HG03159 (cell line): ENCODE measurements around the gene ZNF138.
"Not testable (repeated sequence)": the region's sequence is repeated elsewhere in the genome, so short reads cannot be mapped to it uniquely, and the experiment has no call there.

ENCODE experiments used
- ATAC-seq: cut with Tn5 transposase; IDR thresholded peaks from one replicate; pipeline ENCODE4 v1.9.1; 2021; ENCODE audit warnings: mild to moderate bottlenecking, moderate library complexity; ENCODE audit not compliant: unreplicated experiment

ZNF138 gene

GRCh38 chr7:64838051-64838450 lies 43.8 kb downstream of the ZNF138 start:
- not testable (repeated sequence) for ATAC-seq

GRCh38 chr7:64838691-64839090 lies 44.5 kb downstream of the ZNF138 start:
- ATAC-seq = no peak

- ATAC-seq = no peak
Observed at GRCh38 chr7:64839910-64840309, 45.7 kb downstream of the ZNF138 start.

- ATAC-seq = no peak
Observed at GRCh38 chr7:64849250-64849923, 55.2 kb downstream of the ZNF138 start.

- no peak for ATAC-seq
Observed at GRCh38 chr7:64849924-64850499, 55.8 kb downstream of the ZNF138 start.

GRCh38 chr7:64853679-64854078 lies 59.5 kb downstream of the ZNF138 start:
- no peak for ATAC-seq

GRCh38 chr7:64854969-64855368 lies 60.7 kb downstream of the ZNF138 start:
- no peak for ATAC-seq

- ATAC-seq = no peak
Observed at GRCh38 chr7:64863021-64863420, 68.8 kb downstream of the ZNF138 start.

- ATAC-seq = not testable (repeated sequence)
Observed at GRCh38 chr7:64863530-64863929, 69.3 kb downstream of the ZNF138 start.

GRCh38 chr7:64863969-64864368 lies 69.7 kb downstream of the ZNF138 start:
- ATAC-seq = no peak

- no peak for ATAC-seq
Observed at GRCh38 chr7:64867863-64868440, 73.7 kb downstream of the ZNF138 start.

- ATAC-seq = no peak
Observed at GRCh38 chr7:64868499-64868898, 74.3 kb downstream of the ZNF138 start.

GRCh38 chr7:64869121-64869725 lies 75.0 kb downstream of the ZNF138 start:
- ATAC-seq = no peak

GRCh38 chr7:64869912-64870562 lies 75.8 kb downstream of the ZNF138 start:
- ATAC-seq = no peak

GRCh38 chr7:64870656-64871055 lies 76.4 kb downstream of the ZNF138 start:
- no peak for ATAC-seq

GRCh38 chr7:64871761-64872160 lies 77.5 kb downstream of the ZNF138 start:
- no peak for ATAC-seq

GRCh38 chr7:64872351-64873154 lies 78.3 kb downstream of the ZNF138 start:
- ATAC-seq = no peak

GRCh38 chr7:64873155-64873500 lies 78.9 kb downstream of the ZNF138 start:
- no peak for ATAC-seq

- ATAC-seq = no peak
Observed at GRCh38 chr7:64873517-64873916, 79.3 kb downstream of the ZNF138 start.

GRCh38 chr7:64874114-64874513 lies 79.9 kb downstream of the ZNF138 start:
- no peak for ATAC-seq
